ENCODE measurements around the gene FAM107B. TPM values are rescaled to one million over a fixed set of nuclear protein-coding genes. Genes with fewer than 3 reads are reported as not detected.

FAM107B gene
- total and polyA plus RNA-seq, 2 of the 8 experiments (the other 6 are each of a cell fraction or from before 2014, with no cell fraction given), result 7.5 to 28.1 TPM

- no peak overlapping the region for H2BK20ac ChIP-seq (ENCODE audit: low read length)
- CTCF ChIA-PET (ENCODE audit: partially characterized antibody), result interaction anchor here (0.7 to 1.9 kb wide), 6 partner anchors 8 to 152 kb away, joined by 3 to 4 read pairs (median 3); no protein-coding TSS in a partner anchor
- H2BK15ac ChIP-seq (ENCODE audit: low read length), result no peak overlapping the region
- no peak overlapping the region for H4K8ac ChIP-seq (ENCODE audit: extremely low read depth, insufficient read depth, low read length)
- no peak overlapping the region for H3K4me2 ChIP-seq (ENCODE audit: insufficient read depth in 1 of 2, low read depth in 2 of 2, low read length in 2 of 2)
- DNase-seq (ENCODE audit: low read depth in 1 of 2, low spot score in 2 of 2) (no peak), FAIRE-seq (no peak)
- H3K79me1 ChIP-seq (ENCODE audit: low read depth, low read length), result no peaks in the 10 kb centered on the region
- no peaks in the 10 kb centered on the region for H3K23me2 ChIP-seq (ENCODE audit: low read depth, low read length)
- no peaks in the 10 kb centered on the region for H3K27me3 ChIP-seq (replicated peaks in 1 of 4; ENCODE audit: control insufficient read depth in 3 of 4, extremely low read depth in 1 of 4, insufficient read depth in 3 of 4, low read length in 3 of 4)
- no peaks in the 10 kb centered on the region for H3K79me2 ChIP-seq (ENCODE audit: control insufficient read depth in 1 of 2, insufficient read depth in 2 of 2, low read length in 2 of 2)
- no peaks in the 10 kb centered on the region for H3K36me3 ChIP-seq (ENCODE audit: control insufficient read depth in 2 of 4, insufficient read depth in 4 of 4, low read length in 3 of 4)
- no peak overlapping the region for H3K27ac ChIP-seq (ENCODE audit: low read depth, low read length)
- H3K4me3 ChIP-seq (ENCODE audit: extremely low read depth in 1 of 4, insufficient read depth in 2 of 4, low read depth in 3 of 4, low read length in 4 of 4), result no peak overlapping the region
- no peak overlapping the region for H3K9ac ChIP-seq (replicated peaks in 1 of 4; ENCODE audit: extremely low read depth in 1 of 4, low read depth in 3 of 4, low read length in 3 of 4)
- no peak overlapping the region for H3K23ac ChIP-seq (ENCODE audit: insufficient read length)
- H4K91ac ChIP-seq (replicated peaks; ENCODE audit: insufficient read length, low read length), result no peak overlapping the region
- no peak overlapping the region for H2BK12ac ChIP-seq (ENCODE audit: low read depth, low read length)
- no peak overlapping the region for H2BK120ac ChIP-seq (replicated peaks; ENCODE audit: low read depth, low read length)
- no peak overlapping the region for H2AFZ ChIP-seq (ENCODE audit: low read length)
- POLR2A ChIA-PET (ENCODE audit: partially characterized antibody), result interaction anchor here (0.6 to 1.1 kb wide), 2 partner anchors 70 to 137 kb away, joined by 3 to 4 read pairs; partner anchors contain the start of gene CDNF
- peaks cover 0 to 5% (median 0%) of the 10 kb centered on the region in 4 experiments; a peak in 1 of 7 replicates for H3K4me1 ChIP-seq (replicated peaks in 1 of 4; ENCODE audit: control insufficient read depth in 3 of 4, insufficient read depth in 4 of 4, low read length in 3 of 4)
- H4K20me1 ChIP-seq (replicated peaks in 1 of 2; ENCODE audit: control insufficient read depth in 1 of 2, insufficient read depth in 2 of 2, low read length in 2 of 2), result no peaks in the 10 kb centered on the region
- no peak overlapping the region for H2AK5ac ChIP-seq (ENCODE audit: low read depth, low read length)
- H3K14ac ChIP-seq (ENCODE audit: insufficient read length), result no peak overlapping the region
- H3K4ac ChIP-seq (replicated peaks; ENCODE audit: insufficient read length, low read depth, low read length), result no peak overlapping the region
- H4K5ac ChIP-seq (ENCODE audit: insufficient read length, low read depth, low read length), result no peak overlapping the region
- H2BK5ac ChIP-seq (ENCODE audit: low read depth, low read length), result no peak overlapping the region
- H3K9me3 ChIP-seq (ENCODE audit: insufficient read depth in 2 of 2, low read depth in 1 of 2, low read length in 1 of 2), result peaks cover 0 to 5% of the 10 kb centered on the region in 2 experiments; a peak in 1 of 4 replicates
- no peak overlapping the region for H3K18ac ChIP-seq (ENCODE audit: extremely low read depth, low read length)
- no peak overlapping the region for H3K56ac ChIP-seq (replicated peaks; ENCODE audit: insufficient read length, low read depth, low read length)
- no CpG with 5 or more reads among the region's 1 CpG for WGBS, 2 experiments (ENCODE audit: extremely low coverage in 1 of 2, insufficient coverage in 1 of 2, insufficient read length in 1 of 2, insufficient replicate concordance in 2 of 2, low coverage in 1 of 2, low lambda C conversion rate in 2 of 2, missing lambda C conversion rate in 1 of 2)
- no peak for TF ChIP-seq MAFK (IDR thresholded peaks at IDR 0.05; ENCODE audit: low read depth, low read length)
- TF ChIP-seq POLR2AphosphoS5 (IDR thresholded peaks at IDR 0.05; ENCODE audit: low read depth, low read length), result no peak
- TF ChIP-seq CBX5 (IDR thresholded peaks at IDR 0.05; ENCODE audit: low read depth, low read length), result no peak
- TF ChIP-seq NANOG (IDR thresholded peaks at IDR 0.05; ENCODE audit: insufficient read depth, low read depth, low read length, poor library complexity, severe bottlenecking), result no peak
- TF ChIP-seq SIX5 (IDR thresholded peaks at IDR 0.05; ENCODE audit: low read depth, low read length), result no peak
- no peak for TF ChIP-seq KDM1A (IDR thresholded peaks at IDR 0.05; ENCODE audit: borderline replicate concordance, low read length)
- no peak for TF ChIP-seq ATF2 (IDR thresholded peaks at IDR 0.05; ENCODE audit: low read length)
- TF ChIP-seq BCL11A (IDR thresholded peaks at IDR 0.05; ENCODE audit: low read depth in 2 of 2, low read length in 2 of 2), result no peak
- no peak for TF ChIP-seq ATF3 (IDR thresholded peaks at IDR 0.05; ENCODE audit: insufficient read depth, low read depth, low read length)
- no peak for TF ChIP-seq TEAD4 (IDR thresholded peaks at IDR 0.05; ENCODE audit: low read depth, low read length)
- TF ChIP-seq CHD1 (IDR thresholded peaks at IDR 0.05; ENCODE audit: low read depth, low read length), result no peak
- TF ChIP-seq RXRA (IDR thresholded peaks at IDR 0.05; ENCODE audit: insufficient read depth, low read depth, low read length), result no peak
These were observed 74.2 kb downstream of the FAM107B start for GRCh38 chr10:14700546-14700945.

Measured in H1 (cell line).